NCI-H345 (cell line): ENCODE results near the gene CENPL.
"Not testable (repeated sequence)": the region's sequence is repeated elsewhere in the genome, so short reads cannot be mapped to it uniquely, and the experiment has no call there.

ENCODE experiments used
- DNase-seq: peaks from one replicate; lab custom pipeline; 2025; lab: John Stamatoyannopoulos, UW

Gene CENPL

GRCh38 chr1:173857363-173857917 is 32.8 kb upstream of the CENPL start:
- no peak for DNase-seq

- DNase-seq, result no peak
Observed at GRCh38 chr1:173856903-173857302, 32.2 kb upstream of the CENPL start.

GRCh38 chr1:173856014-173856413 is 31.3 kb upstream of the CENPL start:
- no peak for DNase-seq

- DNase-seq, result no peak
Observed at GRCh38 chr1:173853074-173853473, 28.4 kb upstream of the CENPL start.

GRCh38 chr1:173852105-173852504 is 27.4 kb upstream of the CENPL start:
- DNase-seq, result no peak

- no peak for DNase-seq
Observed at GRCh38 chr1:173832748-173833147, 8.1 kb upstream of the CENPL start.

GRCh38 chr1:173827611-173828010 is 2.9 kb upstream of the CENPL start:
- no peak for DNase-seq

- no peak for DNase-seq
Observed at GRCh38 chr1:173823781-173824314, 835 bp downstream of the CENPL start.

- DNase-seq, result no peak
Observed at GRCh38 chr1:173821680-173822079, 3.0 kb downstream of the CENPL start.

- DNase-seq, result no peak
Observed at GRCh38 chr1:173818459-173818858, 6.2 kb downstream of the CENPL start.

GRCh38 chr1:173813654-173814053 is 11.0 kb downstream of the CENPL start:
- not testable (repeated sequence) for DNase-seq

- no peak for DNase-seq
Observed at GRCh38 chr1:173802961-173803360, 21.7 kb downstream of the CENPL start.

- not testable (repeated sequence) for DNase-seq
Observed at GRCh38 chr1:173799995-173800394, 24.7 kb downstream of the CENPL start.

GRCh38 chr1:173798078-173798477 is 26.6 kb downstream of the CENPL start:
- no peak for DNase-seq

- DNase-seq, result no peak
Observed at GRCh38 chr1:173789841-173790240, 34.8 kb downstream of the CENPL start.

GRCh38 chr1:173784997-173785396 is 39.7 kb downstream of the CENPL start:
- no peak for DNase-seq

- DNase-seq, result no peak
Observed at GRCh38 chr1:173779936-173780335, 44.7 kb downstream of the CENPL start.

- no peak for DNase-seq
Observed at GRCh38 chr1:173775578-173776226, 49.0 kb downstream of the CENPL start.

GRCh38 chr1:173771560-173771959 is 53.1 kb downstream of the CENPL start:
- DNase-seq, result no peak

- not testable (repeated sequence) for DNase-seq
Observed at GRCh38 chr1:173770330-173770729, 54.4 kb downstream of the CENPL start.

GRCh38 chr1:173768827-173769226 is 55.9 kb downstream of the CENPL start:
- no peak for DNase-seq

GRCh38 chr1:173768206-173768605 is 56.5 kb downstream of the CENPL start:
- no peak for DNase-seq

GRCh38 chr1:173764331-173764730 is 60.4 kb downstream of the CENPL start:
- DNase-seq, result not testable (repeated sequence)

- DNase-seq, result no peak
Observed at GRCh38 chr1:173758980-173759379, 65.7 kb downstream of the CENPL start.
